ENCODE measurements around the gene HK2. TPM values are rescaled to one million over a fixed set of nuclear protein-coding genes. Genes with fewer than 3 reads are reported as not detected.
"Not testable (repeated sequence)": the region's sequence is repeated elsewhere in the genome, so short reads cannot be mapped to it uniquely, and the experiment has no call there.

HK2 gene
- polyA plus RNA-seq, 1 donor, result 6.6 TPM

- no peak for DNase-seq (ENCODE audit: low read depth)
Observed at GRCh38 chr2:74834792-74835755, 1.1 kb downstream of the HK2 start.

- DNase-seq (ENCODE audit: low read depth), result no peak
Observed at GRCh38 chr2:74835831-74836674, 2.1 kb downstream of the HK2 start.

- DNase-seq (ENCODE audit: low read depth), result no peak
Observed at GRCh38 chr2:74836675-74837401, 2.9 kb downstream of the HK2 start.

GRCh38 chr2:74841641-74842040 lies 7.7 kb downstream of the HK2 start:
- DNase-seq (ENCODE audit: low read depth), result no peak

- DNase-seq (ENCODE audit: low read depth), result no peak
Observed at GRCh38 chr2:74843433-74843832, 9.5 kb downstream of the HK2 start.

GRCh38 chr2:74843899-74844298 lies 10.0 kb downstream of the HK2 start:
- no peak for DNase-seq (ENCODE audit: low read depth)

GRCh38 chr2:74844752-74845151 lies 10.8 kb downstream of the HK2 start:
- no peak for DNase-seq (ENCODE audit: low read depth)

GRCh38 chr2:74845217-74845751 lies 11.4 kb downstream of the HK2 start:
- DNase-seq (ENCODE audit: low read depth), result no peak

- no peak for DNase-seq (ENCODE audit: low read depth)
Observed at GRCh38 chr2:74845991-74846390, 12.1 kb downstream of the HK2 start.

GRCh38 chr2:74846481-74846880 lies 12.6 kb downstream of the HK2 start:
- no peak for DNase-seq (ENCODE audit: low read depth)

GRCh38 chr2:74847070-74847858 lies 13.3 kb downstream of the HK2 start:
- no peak for DNase-seq (ENCODE audit: low read depth)

GRCh38 chr2:74849228-74849892 lies 15.4 kb downstream of the HK2 start:
- DNase-seq (ENCODE audit: low read depth), result no peak

- DNase-seq (ENCODE audit: low read depth), result no peak
Observed at GRCh38 chr2:74850496-74851190, 16.7 kb downstream of the HK2 start.

GRCh38 chr2:74851191-74851566 lies 17.3 kb downstream of the HK2 start:
- no peak for DNase-seq (ENCODE audit: low read depth)

GRCh38 chr2:74853360-74853759 lies 19.4 kb downstream of the HK2 start:
- DNase-seq (ENCODE audit: low read depth), result not testable (repeated sequence)

- no peak for DNase-seq (ENCODE audit: low read depth)
Observed at GRCh38 chr2:74854401-74854800, 20.5 kb downstream of the HK2 start.

GRCh38 chr2:74855114-74855707 lies 21.3 kb downstream of the HK2 start:
- DNase-seq (ENCODE audit: low read depth), result not testable (repeated sequence)

GRCh38 chr2:74856004-74856578 lies 22.2 kb downstream of the HK2 start:
- no peak for DNase-seq (ENCODE audit: low read depth)

GRCh38 chr2:74856599-74856998 lies 22.7 kb downstream of the HK2 start:
- DNase-seq (ENCODE audit: low read depth), result no peak
